Measurements from ENCODE around the gene FAT1. TPM values are rescaled to one million over a fixed set of nuclear protein-coding genes. Genes with fewer than 3 reads are reported as not detected.

FAT1 gene
- polyA plus RNA-seq, 1 experiment, result 422 TPM

GRCh38 chr4:186709517-186709916 lies 14.1 kb downstream of the FAT1 start:
- no peak for TF ChIP-seq CTCF (IDR thresholded peaks at IDR 0.05; ENCODE audit: low read depth, low read length)
- no peak overlapping the region for H3K4me3 ChIP-seq (ENCODE audit: low read depth, low read length)
- H3K27ac ChIP-seq (ENCODE audit: low read depth, low read length), result no peak overlapping the region
- H3K27me3 ChIP-seq (ENCODE audit: control insufficient read depth, insufficient read depth, low read length), result no peaks in the 10 kb centered on the region
- DNase-seq (ENCODE audit: low read depth, low spot score), result no peak
- ChIA-PET CTCF (interaction anchor here (0.6 to 2.5 kb wide), 4 partner anchors 14 to 122 kb away, joined by 3 to 8 read pairs (median 6); partner anchors contain the start of gene FAT1), POLR2A (no interaction called here)
- peaks cover 11% of the 10 kb centered on the region for H3K9me3 ChIP-seq (ENCODE audit: control insufficient read depth, insufficient read depth, low read length)

- Histone ChIP-seq H3K9me3 (ENCODE audit: control insufficient read depth, insufficient read depth, low read length) (peaks cover 1% of the 10 kb centered on the region), H3K27me3 (ENCODE audit: control insufficient read depth, insufficient read depth, low read length) (no peaks in the 10 kb centered on the region), H3K4me3 (ENCODE audit: low read depth, low read length) (no peak overlapping the region), H3K27ac (ENCODE audit: low read depth, low read length) (no peak overlapping the region)
- no peak for TF ChIP-seq CTCF (IDR thresholded peaks at IDR 0.05; ENCODE audit: low read depth, low read length)
- CTCF ChIA-PET, result no interaction called here
- POLR2A ChIA-PET, result no interaction called here
- DNase-seq (ENCODE audit: low read depth, low spot score), result no peak
Observed at GRCh38 chr4:186708554-186708953, 15.1 kb downstream of the FAT1 start.

GRCh38 chr4:186707996-186708395 lies 15.7 kb downstream of the FAT1 start:
- no peak for DNase-seq (ENCODE audit: low read depth, low spot score)
- H3K27me3 ChIP-seq (ENCODE audit: control insufficient read depth, insufficient read depth, low read length), result no peaks in the 10 kb centered on the region
- H3K27ac ChIP-seq (ENCODE audit: low read depth, low read length), result no peak overlapping the region
- no peak overlapping the region for H3K4me3 ChIP-seq (ENCODE audit: low read depth, low read length)
- ChIA-PET CTCF (no interaction called here), POLR2A (no interaction called here)
- H3K9me3 ChIP-seq (ENCODE audit: control insufficient read depth, insufficient read depth, low read length), result no peaks in the 10 kb centered on the region
- no peak for TF ChIP-seq CTCF (IDR thresholded peaks at IDR 0.05; ENCODE audit: low read depth, low read length)

GRCh38 chr4:186707574-186707973 lies 16.1 kb downstream of the FAT1 start:
- Histone ChIP-seq H3K4me3 (ENCODE audit: low read depth, low read length) (no peak overlapping the region), H3K27ac (ENCODE audit: low read depth, low read length) (no peak overlapping the region), H3K9me3 (ENCODE audit: control insufficient read depth, insufficient read depth, low read length) (no peaks in the 10 kb centered on the region), H3K27me3 (ENCODE audit: control insufficient read depth, insufficient read depth, low read length) (no peaks in the 10 kb centered on the region)
- POLR2A ChIA-PET, result no interaction called here
- CTCF ChIA-PET, result no interaction called here
- DNase-seq (ENCODE audit: low read depth, low spot score), result no peak
- no peak for TF ChIP-seq CTCF (IDR thresholded peaks at IDR 0.05; ENCODE audit: low read depth, low read length)

- no peaks in the 10 kb centered on the region for H3K27me3 ChIP-seq (ENCODE audit: control insufficient read depth, insufficient read depth, low read length)
- no peaks in the 10 kb centered on the region; the same call in 1 of the 2 replicates for H3K9me3 ChIP-seq (ENCODE audit: control insufficient read depth, insufficient read depth, low read length)
- ChIA-PET CTCF (interaction anchor here (1.8 kb wide), 1 partner anchor 16 kb away, joined by 5 read pairs; no protein-coding TSS in a partner anchor), POLR2A (no interaction called here)
- DNase-seq (ENCODE audit: low read depth, low spot score), result no peak
- H3K27ac ChIP-seq (ENCODE audit: low read depth, low read length), result no peak overlapping the region
- no peak overlapping the region for H3K4me3 ChIP-seq (ENCODE audit: low read depth, low read length)
- no peak for TF ChIP-seq CTCF (IDR thresholded peaks at IDR 0.05; ENCODE audit: low read depth, low read length)
Observed at GRCh38 chr4:186704057-186704456, 19.6 kb downstream of the FAT1 start.
